ENCODE results near the gene CPLX4. TPM values are rescaled to one million over a fixed set of nuclear protein-coding genes. Genes with fewer than 3 reads are reported as not detected.
A peak's percentile ranks its signal among the peaks of the same experiment; 100 is the strongest.

CPLX4 gene
- total RNA-seq, 1 donor from 2014 or later: not detected

DNA sequence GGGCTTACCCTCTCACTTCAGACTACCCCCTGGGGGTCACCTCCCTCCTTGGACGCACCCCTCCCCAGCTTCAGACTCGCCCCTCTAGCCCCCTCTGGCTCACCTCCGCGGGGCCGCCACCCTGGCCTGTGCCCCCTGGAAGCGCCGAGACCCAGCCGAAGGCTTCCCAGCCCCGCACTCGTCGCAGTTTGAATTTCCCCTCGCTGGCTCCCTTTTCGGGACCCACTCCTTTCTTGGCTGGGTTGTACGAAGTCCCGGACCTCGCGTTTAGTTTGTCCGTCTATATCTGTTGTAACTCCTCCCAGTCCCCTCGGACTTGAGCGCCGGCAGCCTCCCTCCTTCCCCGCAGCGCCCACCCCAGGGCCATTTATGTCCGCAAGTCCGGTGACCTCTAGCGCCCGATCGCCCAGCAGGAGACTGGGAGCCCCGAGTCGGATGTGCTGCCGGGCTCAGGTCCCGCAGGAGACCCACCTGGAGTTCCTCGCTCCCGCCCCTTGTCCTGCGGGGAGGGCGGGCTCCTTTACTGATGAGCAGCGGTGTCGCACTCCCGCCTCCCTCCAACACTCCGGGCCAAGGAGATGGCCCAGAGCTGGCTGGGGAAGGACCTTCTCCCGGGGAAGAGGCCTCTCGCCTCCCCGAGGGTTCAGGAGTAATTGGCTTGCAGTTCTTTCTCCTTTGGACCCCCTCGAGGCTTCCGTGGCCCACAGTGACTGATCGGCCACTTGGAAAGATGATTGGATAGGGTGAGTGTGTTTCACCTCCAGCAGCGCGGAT, 44.5 kb downstream of the CPLX4 start:
- Mint-ChIP-seq H3K36me3 (ENCODE audit: low read depth) (no peaks in the 10 kb centered on the region), H3K4me1 (ENCODE audit: low read depth) (peaks cover 5% of the 10 kb centered on the region), H3K27ac (no peak overlapping the region), H3K4me3 (peak overlapping the region; percentile 30), H3K9me3 (no peaks in the 10 kb centered on the region), H3K27me3 (ENCODE audit: insufficient read depth) (peaks cover 61% of the 10 kb centered on the region)
- intact Hi-C loops (cut with micrococcal nuclease): loop anchor here (1.0 to 10.0 kb wide), 4 partner anchors 9 to 1469 kb away; partner anchors contain the start of genes ATP8B1, CCBE1 and GRP
- no peak for DNase-seq (ENCODE audit: low spot score)

DNA sequence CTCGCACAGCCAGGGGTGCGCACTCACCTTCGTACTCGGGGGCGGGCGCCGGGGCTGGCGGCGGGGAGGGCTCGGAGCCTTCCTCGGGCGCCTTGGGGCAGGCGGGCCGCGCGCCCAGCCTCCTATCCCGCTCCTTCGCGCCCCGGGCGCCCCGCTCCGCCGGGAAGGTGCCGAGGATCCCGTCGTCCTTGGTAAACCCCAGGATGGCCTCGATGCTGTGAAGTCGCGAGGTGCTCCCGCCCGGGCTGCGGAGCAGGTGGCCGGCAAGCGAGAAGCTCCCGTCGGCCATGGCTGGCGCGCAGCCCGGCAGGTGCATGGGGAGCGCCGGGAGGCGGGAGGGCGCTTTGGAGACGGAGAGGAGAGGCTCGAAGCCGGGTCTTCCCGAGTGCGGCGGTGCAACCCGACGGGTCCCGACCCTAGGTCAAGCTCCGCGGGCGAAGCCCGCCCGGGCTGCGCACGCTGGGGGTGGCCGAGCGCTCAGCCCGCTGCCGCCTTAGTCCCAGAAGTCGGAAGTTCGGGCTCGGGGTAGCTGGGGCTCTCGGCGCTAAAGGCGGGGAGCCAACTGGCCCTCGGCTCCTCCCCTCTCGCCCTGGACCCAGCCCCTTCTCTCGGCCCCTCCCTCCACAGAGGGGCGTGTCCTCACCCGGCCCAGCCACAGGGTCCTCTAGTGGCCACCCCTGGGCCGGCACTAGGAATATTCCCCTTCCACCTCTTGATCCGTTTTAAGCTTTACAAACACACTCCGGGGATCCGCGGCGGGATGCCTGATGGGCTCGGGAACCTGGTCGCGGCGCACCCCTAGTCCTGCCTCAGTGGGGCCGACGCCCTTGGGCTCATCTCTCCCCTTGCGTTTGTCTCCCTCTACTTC, 45.3 kb downstream of the CPLX4 start, which contains the start of gene RAX:
TSS of gene RAX (minus strand) at position 564 of the 868 bp plus-strand sequence. CDS start at position 316, 248 bp downstream.
- no peaks in the 10 kb centered on the region for H3K36me3 Mint-ChIP-seq (ENCODE audit: low read depth)
- peak within 1 kb of the TSS; percentile 30 for H3K4me3 Mint-ChIP-seq
- DNase-seq (ENCODE audit: low spot score): no peak
- H3K27me3 Mint-ChIP-seq (ENCODE audit: insufficient read depth): peaks cover 65% of the 10 kb centered on the region
- intact Hi-C loops (cut with micrococcal nuclease): loop anchor here (1.0 to 10.0 kb wide), 4 partner anchors 8 to 1468 kb away; partner anchors contain the start of genes ATP8B1, CCBE1 and GRP
- no peak within 1 kb of the TSS for H3K27ac Mint-ChIP-seq
- peaks cover 9% of the 10 kb centered on the region for H3K4me1 Mint-ChIP-seq (ENCODE audit: low read depth)
- H3K9me3 Mint-ChIP-seq: no peaks in the 10 kb centered on the region

DNA sequence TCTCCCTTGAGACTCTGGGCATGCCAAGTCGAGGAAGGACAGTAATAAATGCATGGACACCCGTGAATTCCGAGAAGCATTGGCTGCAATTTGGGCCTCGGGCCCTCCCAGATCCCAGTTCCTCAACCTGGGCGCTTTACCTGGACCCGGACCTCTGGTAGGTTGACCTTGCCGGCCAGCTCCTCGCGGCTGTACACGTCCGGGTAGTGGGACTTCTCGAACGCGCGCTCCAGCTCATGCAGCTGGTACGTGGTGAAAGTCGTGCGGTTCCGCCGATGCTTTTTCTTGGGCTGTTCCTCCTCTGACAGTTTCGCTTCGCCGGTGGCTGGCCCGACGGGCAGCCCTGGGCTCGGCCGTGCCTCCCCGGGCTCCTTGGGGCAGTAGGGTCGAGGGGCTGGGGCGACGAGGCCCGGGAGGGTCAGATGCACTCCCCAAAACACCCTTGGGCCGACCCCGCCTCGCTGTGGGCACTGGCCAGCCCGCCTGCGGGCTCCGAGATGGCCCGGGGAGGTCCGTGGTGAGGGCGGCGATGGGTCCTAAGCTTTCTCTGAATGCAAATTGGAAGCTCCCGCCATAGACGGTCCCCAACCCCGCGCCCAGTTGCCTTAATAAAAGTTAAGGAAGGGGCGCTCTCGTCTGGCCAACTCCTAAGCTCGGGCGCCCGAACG, 46.1 kb downstream of the CPLX4 start:
- Mint-ChIP-seq H3K27ac (no peak overlapping the region), H3K4me3 (no peak overlapping the region), H3K4me1 (ENCODE audit: low read depth) (peaks cover 13% of the 10 kb centered on the region), H3K27me3 (ENCODE audit: insufficient read depth) (peaks cover 73% of the 10 kb centered on the region), H3K9me3 (no peaks in the 10 kb centered on the region), H3K36me3 (ENCODE audit: low read depth) (no peaks in the 10 kb centered on the region)
- DNase-seq (ENCODE audit: low spot score): no peak
- intact Hi-C loops (cut with micrococcal nuclease): loop anchor here (2.0 to 10.0 kb wide), 3 partner anchors 52 to 1468 kb away; partner anchors contain the start of genes ATP8B1, CCBE1 and GRP

DNA sequence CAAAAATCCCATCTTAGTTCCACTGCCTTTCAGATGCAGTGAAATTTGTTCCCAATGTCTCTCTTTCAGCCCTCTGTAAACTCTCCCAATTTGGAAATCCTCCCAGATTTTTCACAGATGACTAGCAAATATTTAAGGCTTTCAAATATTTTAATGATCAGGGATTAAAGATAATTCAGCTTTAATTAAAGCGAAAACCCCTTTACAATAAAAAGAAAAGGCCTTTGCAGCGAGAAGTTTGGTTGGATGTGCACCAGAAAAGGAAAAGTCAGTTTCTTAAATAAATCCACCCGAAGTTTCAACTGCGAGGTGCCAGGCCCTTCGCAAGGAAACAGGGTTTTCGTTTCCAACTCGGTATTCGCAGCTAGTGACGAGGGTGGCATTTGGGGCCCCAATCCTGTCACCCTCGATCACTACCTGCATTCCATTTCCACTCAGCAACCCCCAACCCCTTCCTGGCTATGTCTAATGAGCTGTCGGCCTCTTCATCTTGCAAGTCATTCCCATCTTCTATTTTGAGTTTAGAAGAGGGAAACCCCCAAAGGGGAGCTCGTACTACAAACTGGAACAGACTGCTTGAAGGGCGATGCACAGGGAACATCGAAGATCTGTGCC, 46.7 kb downstream of the CPLX4 start:
- Mint-ChIP-seq H3K27ac (no peak overlapping the region), H3K27me3 (ENCODE audit: insufficient read depth) (peaks cover 77% of the 10 kb centered on the region), H3K36me3 (ENCODE audit: low read depth) (no peaks in the 10 kb centered on the region), H3K9me3 (no peaks in the 10 kb centered on the region), H3K4me3 (no peak overlapping the region), H3K4me1 (ENCODE audit: low read depth) (peaks cover 13% of the 10 kb centered on the region)
- DNase-seq (ENCODE audit: low spot score): no peak
- intact Hi-C loops (cut with micrococcal nuclease): loop anchor here (2.0 to 10.0 kb wide), 3 partner anchors 51 to 1467 kb away; partner anchors contain the start of genes ATP8B1, CCBE1 and GRP

DNA sequence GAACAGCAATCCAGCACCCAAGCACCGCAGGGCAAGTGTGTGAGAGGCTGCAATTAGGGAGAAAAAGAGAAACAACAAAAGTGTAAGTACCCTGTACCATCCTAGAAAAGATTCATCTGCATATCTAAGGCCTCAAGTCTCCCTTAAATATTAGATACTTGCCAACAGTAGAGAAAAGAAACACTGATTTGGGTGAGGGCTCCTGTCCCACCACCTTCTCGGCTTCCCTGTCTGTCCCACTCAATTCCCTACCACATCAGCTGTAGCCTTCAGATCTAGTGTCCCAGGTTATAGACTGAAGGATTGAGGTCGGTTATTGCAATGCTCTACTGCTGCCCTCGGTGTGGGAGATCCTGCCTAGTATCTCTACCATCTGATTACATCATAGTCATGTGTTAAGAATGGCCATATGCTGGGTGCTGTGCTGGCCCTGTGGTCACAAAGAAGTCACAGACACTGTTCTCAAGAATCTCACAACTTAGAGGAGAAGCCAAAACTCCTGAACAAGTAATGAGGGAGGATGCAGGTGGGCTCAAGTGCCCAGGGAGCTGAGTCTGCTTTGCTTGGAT, 47.7 kb downstream of the CPLX4 start:
- intact Hi-C loops (cut with micrococcal nuclease): loop anchor here (5.0 to 10.0 kb wide), 2 partner anchors 427 to 1466 kb away; partner anchors contain the start of genes ATP8B1 and CCBE1
- DNase-seq (ENCODE audit: low spot score): no peak
- Mint-ChIP-seq H3K27me3 (ENCODE audit: insufficient read depth) (peaks cover 76% of the 10 kb centered on the region), H3K27ac (no peak overlapping the region), H3K4me3 (no peak overlapping the region), H3K9me3 (no peaks in the 10 kb centered on the region), H3K36me3 (ENCODE audit: low read depth) (no peaks in the 10 kb centered on the region), H3K4me1 (ENCODE audit: low read depth) (peaks cover 13% of the 10 kb centered on the region)

DNA sequence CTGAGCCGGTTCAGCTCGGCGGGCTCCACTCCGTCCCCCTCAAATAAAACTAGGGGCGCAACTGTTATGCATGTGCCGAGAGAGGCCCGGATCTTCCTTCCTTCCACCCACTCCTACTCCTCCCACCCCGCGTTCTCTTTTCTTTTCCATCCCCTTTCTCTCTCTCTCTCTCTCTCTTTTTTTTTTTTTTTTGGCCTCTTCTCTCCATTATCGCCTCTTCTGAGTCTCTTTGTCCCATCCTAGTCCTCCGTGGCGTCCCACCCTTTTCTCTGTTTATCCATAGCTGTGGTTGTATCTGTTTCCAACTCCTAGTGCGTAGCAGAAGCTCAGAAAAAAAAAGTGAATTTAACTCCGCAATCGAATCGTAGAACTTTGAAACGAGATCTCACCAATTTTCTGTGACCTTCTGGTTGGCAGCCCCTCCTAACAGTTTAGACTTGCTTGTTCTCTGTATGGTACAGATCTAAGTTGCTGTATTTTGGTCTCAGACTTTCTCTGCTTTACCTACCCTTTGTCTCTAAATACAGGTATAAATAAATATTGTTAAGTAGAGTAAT, 48.8 kb downstream of the CPLX4 start:
- Mint-ChIP-seq H3K4me3 (peak overlapping the region; percentile 49), H3K27me3 (ENCODE audit: insufficient read depth) (peaks cover 76% of the 10 kb centered on the region), H3K36me3 (ENCODE audit: low read depth) (no peaks in the 10 kb centered on the region), H3K9me3 (no peaks in the 10 kb centered on the region), H3K4me1 (ENCODE audit: low read depth) (peaks cover 13% of the 10 kb centered on the region), H3K27ac (peak overlapping the region; percentile 67)
- intact Hi-C loops (cut with micrococcal nuclease): loop anchor here (1.0 to 10.0 kb wide), 5 partner anchors 132 to 1833 kb away; partner anchors contain the start of genes ATP8B1, CCBE1 and SEC11C
- DNase-seq (ENCODE audit: low spot score): no peak

DNA sequence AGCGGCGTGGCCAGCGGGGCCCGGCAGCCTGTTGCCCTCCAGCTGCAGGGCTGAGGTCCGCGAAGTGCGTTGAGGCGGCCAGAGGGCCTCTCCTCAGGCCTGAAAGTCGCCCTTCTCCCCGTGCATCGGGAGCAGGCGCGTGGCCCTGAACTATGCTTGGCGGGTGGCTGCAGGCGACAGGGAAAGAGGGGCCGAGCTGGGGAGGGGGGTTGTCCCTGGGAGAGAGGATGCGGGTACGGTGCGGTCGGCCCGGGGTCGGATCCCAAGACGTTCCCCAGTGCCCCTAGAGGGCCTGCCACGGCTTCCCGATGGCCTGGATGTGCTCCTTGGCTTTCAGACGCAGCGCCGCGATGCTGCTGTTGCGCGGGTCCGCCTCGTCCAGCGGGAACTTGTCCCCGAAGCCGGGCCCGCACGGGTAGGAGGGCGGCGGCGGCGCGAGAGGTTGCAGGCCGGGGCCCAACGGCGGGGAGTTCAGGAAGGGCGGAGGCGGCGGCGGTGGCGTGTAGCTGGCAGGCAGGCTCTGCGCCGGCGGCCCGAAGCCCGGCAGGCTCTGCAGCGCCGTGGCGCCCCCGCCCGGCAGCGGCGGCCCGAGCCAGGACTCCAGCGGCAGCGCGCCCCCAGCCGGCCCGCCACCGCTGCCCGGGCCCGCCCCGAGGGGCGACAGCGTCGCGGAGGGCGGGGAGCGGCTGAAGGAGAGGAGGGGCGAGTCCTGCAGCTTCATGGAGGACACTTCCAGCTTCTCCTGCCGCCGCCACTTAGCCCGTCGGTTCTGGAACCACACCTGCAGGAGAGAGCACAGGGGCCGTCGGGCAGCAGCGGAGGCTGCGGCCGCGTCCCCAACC, 49.5 kb downstream of the CPLX4 start:
- intact Hi-C loops (cut with micrococcal nuclease): loop anchor here (1.0 to 5.0 kb wide), 3 partner anchors 132 to 1832 kb away; partner anchors contain the start of gene SEC11C
- peak; percentile 14 for DNase-seq (ENCODE audit: low spot score)
- no peak overlapping the region for H3K27ac Mint-ChIP-seq
- H3K36me3 Mint-ChIP-seq (ENCODE audit: low read depth): no peaks in the 10 kb centered on the region
- H3K9me3 Mint-ChIP-seq: no peaks in the 10 kb centered on the region
- peak overlapping the region; percentile 49 for H3K4me3 Mint-ChIP-seq
- H3K4me1 Mint-ChIP-seq (ENCODE audit: low read depth): peaks cover 13% of the 10 kb centered on the region
- peaks cover 74% of the 10 kb centered on the region for H3K27me3 Mint-ChIP-seq (ENCODE audit: insufficient read depth)

DNA sequence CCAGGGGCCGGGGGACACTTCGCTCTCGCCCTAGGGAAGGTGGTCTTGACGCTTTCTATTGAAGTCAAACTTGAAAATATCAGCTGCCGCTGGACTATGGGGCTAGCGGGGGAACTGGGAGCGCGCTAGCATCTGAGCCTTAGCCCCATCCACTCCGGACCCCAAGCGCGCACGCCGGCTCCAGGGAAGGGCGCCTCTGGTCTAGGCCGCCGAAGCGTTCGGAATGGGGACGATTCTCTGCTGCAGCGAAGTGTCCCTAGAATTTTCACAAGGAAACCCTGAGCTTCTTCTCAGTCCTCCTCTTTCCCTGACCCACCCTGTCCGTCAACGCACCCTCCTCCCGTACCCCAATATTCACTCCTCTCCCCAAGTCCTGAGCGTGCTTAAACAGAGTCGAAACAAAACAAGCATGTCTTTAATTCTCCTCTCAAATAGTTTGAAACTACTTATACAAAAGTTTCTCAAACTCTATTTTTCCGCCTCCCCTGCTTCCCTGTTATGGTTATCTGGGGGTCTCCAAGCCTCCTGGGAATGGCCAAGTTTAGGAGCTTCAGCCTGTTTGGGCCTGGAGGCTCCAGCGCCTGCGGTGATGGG, 50.2 kb downstream of the CPLX4 start:
- no peak for DNase-seq (ENCODE audit: low spot score)
- peaks cover 76% of the 10 kb centered on the region for H3K27me3 Mint-ChIP-seq (ENCODE audit: insufficient read depth)
- no peaks in the 10 kb centered on the region for H3K9me3 Mint-ChIP-seq
- H3K4me3 Mint-ChIP-seq: no peak overlapping the region
- no peaks in the 10 kb centered on the region for H3K36me3 Mint-ChIP-seq (ENCODE audit: low read depth)
- H3K4me1 Mint-ChIP-seq (ENCODE audit: low read depth): peaks cover 13% of the 10 kb centered on the region
- intact Hi-C loops (cut with micrococcal nuclease): loop anchor here (2.0 to 5.0 kb wide), 2 partner anchors 131 to 1831 kb away; partner anchors contain the start of gene SEC11C
- H3K27ac Mint-ChIP-seq: no peak overlapping the region

DNA sequence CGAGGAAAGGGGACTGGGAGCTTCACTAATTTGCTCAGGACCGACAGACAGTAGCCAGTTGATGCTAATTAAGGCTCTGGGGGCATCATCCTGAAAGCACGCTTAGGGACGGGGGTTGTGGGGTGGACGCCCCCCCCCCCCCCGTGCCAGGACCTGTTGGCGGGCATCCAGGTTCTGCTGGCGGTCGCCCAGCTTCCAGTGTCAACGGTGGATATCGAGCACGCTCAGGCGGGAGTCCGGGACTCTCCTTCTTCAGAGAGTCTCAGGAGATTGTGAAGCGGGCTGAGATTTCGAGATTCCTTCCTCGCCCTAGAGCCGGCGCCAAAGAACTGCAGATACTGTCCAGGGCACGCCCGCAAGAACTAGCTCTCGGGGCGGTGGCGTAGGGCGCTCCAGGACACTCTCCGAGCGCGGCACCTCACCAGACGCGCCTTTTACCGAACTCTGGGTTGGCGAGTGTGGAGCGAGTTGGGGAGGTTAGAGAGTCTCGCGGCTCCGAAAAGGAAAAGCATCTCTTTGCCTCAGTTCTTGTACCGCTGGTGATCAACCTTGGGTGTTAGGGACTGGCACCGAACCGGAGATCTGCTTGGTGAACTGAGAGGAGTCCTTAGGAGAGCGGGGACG, 50.8 kb downstream of the CPLX4 start:
- Mint-ChIP-seq H3K27me3 (ENCODE audit: insufficient read depth) (peaks cover 80% of the 10 kb centered on the region), H3K4me3 (no peak overlapping the region)
- DNase-seq (ENCODE audit: low spot score): no peak

DNA sequence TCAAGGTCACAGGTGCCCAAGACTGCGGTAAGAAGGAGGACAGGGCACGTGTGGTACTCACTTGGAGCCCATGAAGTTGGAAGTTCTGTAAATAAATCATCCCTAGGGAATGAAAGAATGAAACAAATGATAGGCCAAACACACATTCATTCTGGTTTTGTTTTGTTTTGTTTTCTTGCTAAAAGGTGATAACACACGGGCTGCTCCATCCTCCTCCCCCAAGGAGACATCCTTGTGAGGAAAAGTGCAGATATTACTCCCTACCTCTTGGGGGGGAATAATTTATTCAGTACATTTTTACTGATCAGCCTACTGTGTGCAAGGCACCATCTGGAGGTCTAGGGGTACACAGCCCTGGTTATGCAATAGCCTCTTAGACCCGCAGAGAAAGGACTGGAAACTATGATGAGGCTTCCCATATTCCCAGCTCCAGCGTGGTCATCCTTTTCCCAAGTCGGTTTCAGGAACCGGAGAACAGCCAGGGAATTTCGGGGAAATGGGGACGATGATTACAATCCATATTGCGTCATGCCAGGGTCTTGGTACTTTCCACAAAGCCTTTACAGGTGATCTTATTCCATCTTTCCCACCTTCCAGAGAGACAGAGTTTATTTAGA, 51.5 kb downstream of the CPLX4 start:
- Mint-ChIP-seq H3K4me1 (ENCODE audit: low read depth) (peaks cover 13% of the 10 kb centered on the region), H3K36me3 (ENCODE audit: low read depth) (no peaks in the 10 kb centered on the region), H3K27ac (no peak overlapping the region), H3K9me3 (no peaks in the 10 kb centered on the region), H3K27me3 (ENCODE audit: insufficient read depth) (peaks cover 80% of the 10 kb centered on the region), H3K4me3 (no peak overlapping the region)
- intact Hi-C loops (cut with micrococcal nuclease): loop anchor here (5.0 kb wide), 1 partner anchor 130 kb away; the partner anchor contains the start of gene SEC11C
- DNase-seq (ENCODE audit: low spot score): no peak

More for the DNA sequence above, 50.8 kb downstream of the CPLX4 start:
- intact Hi-C loops (cut with micrococcal nuclease): loop anchor here (2.0 to 5.0 kb wide), 2 partner anchors 130 to 1831 kb away; partner anchors contain the start of gene SEC11C
- Mint-ChIP-seq H3K27ac (no peak overlapping the region), H3K9me3 (no peaks in the 10 kb centered on the region), H3K36me3 (ENCODE audit: low read depth) (no peaks in the 10 kb centered on the region), H3K4me1 (ENCODE audit: low read depth) (peaks cover 13% of the 10 kb centered on the region)
